HG03139 (cell line): ENCODE results near the gene GNAZ.
"Not testable (repeated sequence)": the region's sequence is repeated elsewhere in the genome, so short reads cannot be mapped to it uniquely, and the experiment has no call there.

Experiments used
- ATAC-seq: cut with Tn5 transposase; IDR thresholded peaks from one replicate; pipeline ENCODE4 v1.9.1; 2021; ENCODE audit not compliant: unreplicated experiment

GNAZ gene

GRCh38 chr22:23129149-23129548, 58.8 kb downstream of the GNAZ start:
- no peak for ATAC-seq

GRCh38 chr22:23130697-23131096, 60.4 kb downstream of the GNAZ start:
- ATAC-seq, result no peak

- ATAC-seq, result no peak
Observed at GRCh38 chr22:23131931-23132330, 61.6 kb downstream of the GNAZ start.

- no peak for ATAC-seq
Observed at GRCh38 chr22:23132376-23133091, 62.2 kb downstream of the GNAZ start.

GRCh38 chr22:23133922-23134321, 63.6 kb downstream of the GNAZ start:
- ATAC-seq, result no peak

GRCh38 chr22:23136991-23137390, 66.7 kb downstream of the GNAZ start:
- not testable (repeated sequence) for ATAC-seq

- no peak for ATAC-seq
Observed at GRCh38 chr22:23137468-23137867, 67.1 kb downstream of the GNAZ start.

- no peak for ATAC-seq
Observed at GRCh38 chr22:23137905-23138561, 67.7 kb downstream of the GNAZ start.

- no peak for ATAC-seq
Observed at GRCh38 chr22:23138584-23139435, 68.5 kb downstream of the GNAZ start.

- no peak for ATAC-seq
Observed at GRCh38 chr22:23140385-23140784, 70.1 kb downstream of the GNAZ start.

- ATAC-seq, result no peak
Observed at GRCh38 chr22:23142546-23143105, 72.3 kb downstream of the GNAZ start.

- no peak for ATAC-seq
Observed at GRCh38 chr22:23143119-23143518, 72.8 kb downstream of the GNAZ start.

- ATAC-seq, result no peak
Observed at GRCh38 chr22:23144432-23144831, 74.1 kb downstream of the GNAZ start.

- no peak for ATAC-seq
Observed at GRCh38 chr22:23144932-23145877, 74.9 kb downstream of the GNAZ start, which contains the start of gene RAB36. RAB36 (plus strand) TSS chr22:23145477; CDS start chr22:23146617, 1,140 bp downstream.

GRCh38 chr22:23145878-23146470, 75.7 kb downstream of the GNAZ start:
- ATAC-seq, result no peak

GRCh38 chr22:23146478-23147205, 76.3 kb downstream of the GNAZ start:
- no peak for ATAC-seq

- no peak for ATAC-seq
Observed at GRCh38 chr22:23147617-23148387, 77.5 kb downstream of the GNAZ start.

- ATAC-seq, result no peak
Observed at GRCh38 chr22:23149743-23150238, 79.5 kb downstream of the GNAZ start.
